SK-N-MC (cell line): ENCODE results near the gene CCDC7.
A peak's percentile ranks its signal among the peaks of the same experiment; 100 is the strongest.
"Not testable (repeated sequence)": the region's sequence is repeated elsewhere in the genome, so short reads cannot be mapped to it uniquely, and the experiment has no call there.

Source experiments
- DNase-seq: peaks from one replicate; pipeline ENCODE4 v3.0.0-alpha.2; 2011; ENCODE audit warnings: low read depth, low spot score
- H3K27ac ChIP-seq: fragments of 200-600 bp; sonication (generic); 2 replicates; pipeline ENCODE4 v1.5.1; 2016; ENCODE audit warnings: mixed run types
- H3K36me3 ChIP-seq: fragments of 200-600 bp; sonication (generic); 2 replicates; pipeline ENCODE4 v1.6.1; 2017; ENCODE audit warnings: antibody characterized with exemption, low read length, mixed read lengths; ENCODE audit not compliant: insufficient read depth
- H3K4me3 ChIP-seq: fragments of 200-600 bp; sonication (generic); 2 replicates; pipeline ENCODE4 v1.5.1; 2016
- H3K9ac ChIP-seq: fragments of 200-600 bp; sonication (generic); 2 replicates; pipeline ENCODE4 v1.8.0; 2017; ENCODE audit warnings: mixed run types, mixed read lengths; ENCODE audit not compliant: insufficient read length
- H3K9me3 ChIP-seq: fragments of 200-600 bp; sonication (generic); 2 replicates; pipeline ENCODE4 v1.6.1; 2017; ENCODE audit warnings: low read depth, mild to moderate bottlenecking, antibody characterized with exemption, low read length, moderate library complexity, mixed read lengths
- EZH2 ChIP-seq: fragments of 200-600 bp; sonication (generic); IDR thresholded peaks from one replicate; pipeline ENCODE4 v1.6.1; 2017; ENCODE audit warnings: antibody characterized with exemption
- FOXP2 ChIP-seq: optimal IDR thresholded peaks from 2 replicates; pipeline ENCODE3; 2011; ENCODE audit warnings: mild to moderate bottlenecking, moderate library complexity; ENCODE audit not compliant: insufficient read depth; ENCODE audit errors: extremely low read length, control extremely low read depth
- POLR2AphosphoS5 ChIP-seq: IDR thresholded peaks from 2 replicates; pipeline ENCODE4 v1.6.1; 2012; ENCODE audit warnings: mild to moderate bottlenecking, low read depth, low read length, borderline replicate concordance

Gene CCDC7

GRCh38 chr10:32582946-32583345, 137.0 kb downstream of the CCDC7 start:
- Histone ChIP-seq H3K4me3 (peak overlapping the region; percentile 30; the same call in 1 of the 2 replicates), H3K27ac (peak overlapping the region; percentile 50; the same call in 1 of the 2 replicates), H3K9me3 (no peaks in the 10 kb centered on the region), H3K9ac (peak overlapping the region; percentile 20), H3K36me3 (no peaks in the 10 kb centered on the region)
- no peak for TF ChIP-seq FOXP2
- no peak for TF ChIP-seq EZH2
- no peak for TF ChIP-seq POLR2AphosphoS5
- DNase-seq, result no peak

- H3K27ac ChIP-seq, H3K4me3 ChIP-seq, H3K9ac ChIP-seq, H3K9me3 ChIP-seq, H3K36me3 ChIP-seq, DNase-seq: not testable (repeated sequence)
These were observed 152.1 kb downstream of the CCDC7 start for GRCh38 chr10:32598022-32598421.

GRCh38 chr10:32600317-32600716, 154.4 kb downstream of the CCDC7 start:
- no peak for TF ChIP-seq FOXP2
- no peak for TF ChIP-seq POLR2AphosphoS5
- TF ChIP-seq EZH2, result no peak
- Histone ChIP-seq H3K9me3 (no peaks in the 10 kb centered on the region), H3K36me3 (no peaks in the 10 kb centered on the region), H3K9ac (no peak overlapping the region), H3K27ac (no peak overlapping the region), H3K4me3 (no peak overlapping the region)
- DNase-seq, result no peak

- not testable (repeated sequence) for H3K36me3 ChIP-seq, H3K9ac ChIP-seq, H3K27ac ChIP-seq, H3K9me3 ChIP-seq, DNase-seq, H3K4me3 ChIP-seq
These were observed 155.6 kb downstream of the CCDC7 start for GRCh38 chr10:32601562-32601961.

GRCh38 chr10:32605787-32606186, 159.8 kb downstream of the CCDC7 start:
- no peak for TF ChIP-seq FOXP2
- TF ChIP-seq POLR2AphosphoS5, result no peak
- TF ChIP-seq EZH2, result no peak
- Histone ChIP-seq H3K36me3 (no peaks in the 10 kb centered on the region), H3K9ac (no peak overlapping the region), H3K9me3 (no peaks in the 10 kb centered on the region), H3K27ac (no peak overlapping the region), H3K4me3 (no peak overlapping the region)
- DNase-seq, result no peak

GRCh38 chr10:32610543-32610942, 164.6 kb downstream of the CCDC7 start:
- DNase-seq, H3K4me3 ChIP-seq, H3K36me3 ChIP-seq, H3K9ac ChIP-seq, H3K9me3 ChIP-seq, H3K27ac ChIP-seq: not testable (repeated sequence)

GRCh38 chr10:32616438-32616837, 170.5 kb downstream of the CCDC7 start:
- no peaks in the 10 kb centered on the region for H3K36me3 ChIP-seq
- H3K9ac ChIP-seq, result no peak overlapping the region
- H3K9me3 ChIP-seq, result no peaks in the 10 kb centered on the region
- no peak overlapping the region for H3K4me3 ChIP-seq
- no peak overlapping the region for H3K27ac ChIP-seq
- DNase-seq, result no peak
- TF ChIP-seq FOXP2 (no peak), POLR2AphosphoS5 (no peak), EZH2 (no peak)

GRCh38 chr10:32618482-32618881, 172.5 kb downstream of the CCDC7 start:
- Histone ChIP-seq H3K4me3 (no peak overlapping the region), H3K9ac (no peak overlapping the region), H3K27ac (no peak overlapping the region), H3K9me3 (no peaks in the 10 kb centered on the region), H3K36me3 (no peaks in the 10 kb centered on the region)
- TF ChIP-seq EZH2, result no peak
- TF ChIP-seq POLR2AphosphoS5, result no peak
- no peak for TF ChIP-seq FOXP2
- DNase-seq, result no peak

- Histone ChIP-seq H3K9ac (no peak overlapping the region), H3K9me3 (no peaks in the 10 kb centered on the region), H3K4me3 (no peak overlapping the region), H3K36me3 (no peaks in the 10 kb centered on the region), H3K27ac (no peak overlapping the region)
- TF ChIP-seq POLR2AphosphoS5 (no peak), EZH2 (no peak), FOXP2 (no peak)
- no peak for DNase-seq
These were observed 176.0 kb downstream of the CCDC7 start for GRCh38 chr10:32621969-32622368.

- Histone ChIP-seq H3K36me3 (no peaks in the 10 kb centered on the region), H3K27ac (no peak overlapping the region)
- DNase-seq, result no peak
These were observed 176.5 kb downstream of the CCDC7 start for GRCh38 chr10:32622409-32622808.

More at GRCh38 chr10:32622409-32622808, 176.5 kb downstream of the CCDC7 start:
- no peak overlapping the region for H3K4me3 ChIP-seq
- TF ChIP-seq FOXP2, result no peak
- no peak for TF ChIP-seq EZH2
- no peak for TF ChIP-seq POLR2AphosphoS5
- no peaks in the 10 kb centered on the region for H3K9me3 ChIP-seq
- no peak overlapping the region for H3K9ac ChIP-seq
